Vagina (tissue), 2 donors: ENCODE results near the gene RPH3AL.

ENCODE experiments used
- POLR2A ChIP-seq, 2 donors: fragments of 450-650 bp; IDR thresholded peaks; one replicate each; pipeline ENCODE4 v1.6.1; 2017; ENCODE audit warnings: antibody characterized with exemption in 2 of 2, mild to moderate bottlenecking in 2 of 2, moderate library complexity in 2 of 2
- TF ChIP-seq, protein P1 (sequence below), 3 experiments: fragments of 450-650 bp in 2 of 3; fragments of 200-600 bp in 1 of 3; sonication (generic) in 1 of 3; IDR thresholded peaks; one replicate each; pipeline ENCODE4 v1.5.1; 2017 to 2019; ENCODE audit warnings: antibody characterized with exemption in 3 of 3, mild to moderate bottlenecking in 2 of 3, moderate library complexity in 2 of 3

- TF ChIP-seq, protein P1, sequence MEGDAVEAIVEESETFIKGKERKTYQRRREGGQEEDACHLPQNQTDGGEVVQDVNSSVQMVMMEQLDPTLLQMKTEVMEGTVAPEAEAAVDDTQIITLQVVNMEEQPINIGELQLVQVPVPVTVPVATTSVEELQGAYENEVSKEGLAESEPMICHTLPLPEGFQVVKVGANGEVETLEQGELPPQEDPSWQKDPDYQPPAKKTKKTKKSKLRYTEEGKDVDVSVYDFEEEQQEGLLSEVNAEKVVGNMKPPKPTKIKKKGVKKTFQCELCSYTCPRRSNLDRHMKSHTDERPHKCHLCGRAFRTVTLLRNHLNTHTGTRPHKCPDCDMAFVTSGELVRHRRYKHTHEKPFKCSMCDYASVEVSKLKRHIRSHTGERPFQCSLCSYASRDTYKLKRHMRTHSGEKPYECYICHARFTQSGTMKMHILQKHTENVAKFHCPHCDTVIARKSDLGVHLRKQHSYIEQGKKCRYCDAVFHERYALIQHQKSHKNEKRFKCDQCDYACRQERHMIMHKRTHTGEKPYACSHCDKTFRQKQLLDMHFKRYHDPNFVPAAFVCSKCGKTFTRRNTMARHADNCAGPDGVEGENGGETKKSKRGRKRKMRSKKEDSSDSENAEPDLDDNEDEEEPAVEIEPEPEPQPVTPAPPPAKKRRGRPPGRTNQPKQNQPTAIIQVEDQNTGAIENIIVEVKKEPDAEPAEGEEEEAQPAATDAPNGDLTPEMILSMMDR (IDR thresholded peaks at IDR 0.05), result no peak
- no peak for TF ChIP-seq POLR2A (IDR thresholded peaks at IDR 0.05)
These were observed 44.7 kb downstream of the RPH3AL start for GRCh38 chr17:307741-308507.
